ENCODE measurements around the gene MARCHF2. TPM values are rescaled to one million over a fixed set of nuclear protein-coding genes. Genes with fewer than 3 reads are reported as not detected.

MARCHF2 gene
- total RNA-seq, 1 experiment from 2014 or later, result 20.2 TPM

- Mint-ChIP-seq H3K9me3 (no peaks in the 10 kb centered on the region), H3K4me3 (no peak overlapping the region)
- CTCF ChIA-PET, result interaction anchor here (1.1 to 1.4 kb wide), 3 partner anchors 40 to 127 kb away, joined by 5 to 12 read pairs (median 5); partner anchors contain the start of gene MARCHF2
These were observed 40.5 kb downstream of the MARCHF2 start for GRCh38 chr19:8453616-8454015.

DNA sequence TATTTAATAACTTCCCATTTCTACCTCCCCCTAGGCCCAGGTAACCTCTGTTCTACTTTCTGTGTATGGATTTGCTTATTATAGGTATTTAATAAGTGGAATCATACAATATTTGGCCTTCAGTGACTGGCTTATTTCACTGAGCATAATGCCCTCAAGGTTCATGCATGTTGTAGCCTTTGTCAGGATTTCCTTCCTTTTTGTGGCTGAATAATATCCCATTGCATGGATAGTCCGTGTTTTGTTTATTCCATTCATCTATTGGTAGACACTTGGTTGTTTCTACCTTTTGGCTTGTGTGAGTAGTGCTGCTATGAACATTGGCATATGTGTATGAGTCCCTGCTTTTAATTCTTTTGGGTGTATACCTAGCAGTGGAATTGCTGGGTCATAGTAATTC is 41.1 kb downstream of the MARCHF2 start:
- Mint-ChIP-seq H3K9me3 (no peaks in the 10 kb centered on the region), H3K27me3 (ENCODE audit: low read depth) (no peaks in the 10 kb centered on the region), H3K4me3 (no peak overlapping the region), H3K4me1 (peaks cover 91% of the 10 kb centered on the region), H3K27ac (peak overlapping the region; percentile 48), H3K36me3 (peaks cover 41% of the 10 kb centered on the region)
- ATAC-seq (no peak), DNase-seq (ENCODE audit: low spot score) (no peak)
- ChIA-PET CTCF (interaction anchor here (1.1 to 2.1 kb wide), 4 partner anchors 41 to 127 kb away, joined by 5 to 12 read pairs (median 8); partner anchors contain the start of gene MARCHF2), POLR2A (no interaction called here)
- TF ChIP-seq HMGXB4 (CRISPR knock-in tag; IDR thresholded peaks at IDR 0.05) (no peak), ATF3 (CRISPR knock-in tag; conservative IDR thresholded peaks at IDR 0.05) (no peak), ZNF512 (CRISPR knock-in tag; IDR thresholded peaks at IDR 0.05; ENCODE audit: borderline replicate concordance) (no peak), ZNF425 (CRISPR knock-in tag; conservative IDR thresholded peaks at IDR 0.05) (no peak), AFF4 (CRISPR knock-in tag; IDR thresholded peaks at IDR 0.05; ENCODE audit: borderline replicate concordance) (no peak), NFYB (CRISPR knock-in tag; conservative IDR thresholded peaks at IDR 0.05; ENCODE audit: low read depth) (no peak)

More at GRCh38 chr19:8453616-8454015, 40.5 kb downstream of the MARCHF2 start:
- ATAC-seq (no peak), DNase-seq (ENCODE audit: low spot score) (no peak)
- Mint-ChIP-seq H3K27me3 (ENCODE audit: low read depth) (no peaks in the 10 kb centered on the region), H3K36me3 (peaks cover 41% of the 10 kb centered on the region), H3K4me1 (peaks cover 91% of the 10 kb centered on the region), H3K27ac (peak overlapping the region; percentile 86; the same call in 1 of the 2 replicates)
- POLR2A ChIA-PET, result interaction anchor here (1.6 kb wide), 1 partner anchor 60 kb away, joined by 3 read pairs; the partner anchor contains the start of gene ZNF414
- TF ChIP-seq, protein P1, sequence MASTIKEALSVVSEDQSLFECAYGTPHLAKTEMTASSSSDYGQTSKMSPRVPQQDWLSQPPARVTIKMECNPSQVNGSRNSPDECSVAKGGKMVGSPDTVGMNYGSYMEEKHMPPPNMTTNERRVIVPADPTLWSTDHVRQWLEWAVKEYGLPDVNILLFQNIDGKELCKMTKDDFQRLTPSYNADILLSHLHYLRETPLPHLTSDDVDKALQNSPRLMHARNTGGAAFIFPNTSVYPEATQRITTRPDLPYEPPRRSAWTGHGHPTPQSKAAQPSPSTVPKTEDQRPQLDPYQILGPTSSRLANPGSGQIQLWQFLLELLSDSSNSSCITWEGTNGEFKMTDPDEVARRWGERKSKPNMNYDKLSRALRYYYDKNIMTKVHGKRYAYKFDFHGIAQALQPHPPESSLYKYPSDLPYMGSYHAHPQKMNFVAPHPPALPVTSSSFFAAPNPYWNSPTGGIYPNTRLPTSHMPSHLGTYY (CRISPR knock-in tag; IDR thresholded peaks at IDR 0.05), result no peak
- no peak for TF ChIP-seq AFF4 (CRISPR knock-in tag; IDR thresholded peaks at IDR 0.05; ENCODE audit: borderline replicate concordance)
- TF ChIP-seq, protein P2, sequence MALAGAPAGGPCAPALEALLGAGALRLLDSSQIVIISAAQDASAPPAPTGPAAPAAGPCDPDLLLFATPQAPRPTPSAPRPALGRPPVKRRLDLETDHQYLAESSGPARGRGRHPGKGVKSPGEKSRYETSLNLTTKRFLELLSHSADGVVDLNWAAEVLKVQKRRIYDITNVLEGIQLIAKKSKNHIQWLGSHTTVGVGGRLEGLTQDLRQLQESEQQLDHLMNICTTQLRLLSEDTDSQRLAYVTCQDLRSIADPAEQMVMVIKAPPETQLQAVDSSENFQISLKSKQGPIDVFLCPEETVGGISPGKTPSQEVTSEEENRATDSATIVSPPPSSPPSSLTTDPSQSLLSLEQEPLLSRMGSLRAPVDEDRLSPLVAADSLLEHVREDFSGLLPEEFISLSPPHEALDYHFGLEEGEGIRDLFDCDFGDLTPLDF (CRISPR knock-in tag; IDR thresholded peaks at IDR 0.05), result no peak
- no peak for TF ChIP-seq SP1 (CRISPR knock-in tag; conservative IDR thresholded peaks at IDR 0.05)
- no peak for TF ChIP-seq RELA (CRISPR knock-in tag; IDR thresholded peaks at IDR 0.05; ENCODE audit: borderline replicate concordance)
- TF ChIP-seq ZNF219 (CRISPR knock-in tag; IDR thresholded peaks at IDR 0.05; ENCODE audit: borderline replicate concordance), result no peak
- no peak for TF ChIP-seq ZNF423 (CRISPR knock-in tag; IDR thresholded peaks at IDR 0.05)
- TF ChIP-seq MXD4 (CRISPR knock-in tag; IDR thresholded peaks at IDR 0.05; ENCODE audit: borderline replicate concordance), result no peak

All from WTC11 (cell line).